Peyer's patch (tissue), 4 donors: ENCODE results near the gene PXN.

ENCODE experiments used
- CTCF ChIP-seq, 6 experiments: fragments of 450-650 bp in 4 of 6; fragments of 200-600 bp in 2 of 6; sonication (generic) in 1 of 6; IDR thresholded peaks; one replicate each; pipeline ENCODE4 v1.5.1; 2017 to 2019; ENCODE audit warnings: antibody characterized with exemption in 6 of 6, mild to moderate bottlenecking in 3 of 6, moderate library complexity in 1 of 6
- POLR2A ChIP-seq, 2 donors: fragments of 450-650 bp; IDR thresholded peaks; one replicate each; pipeline ENCODE4 v1.5.1; 2017; ENCODE audit warnings: antibody characterized with exemption in 2 of 2, mild to moderate bottlenecking in 2 of 2, moderate library complexity in 2 of 2

GRCh38 chr12:120249875-120250795 is 15.4 kb downstream of the PXN start:
- TF ChIP-seq CTCF (IDR thresholded peaks at IDR 0.05), result no peak
- no peak for TF ChIP-seq POLR2A (IDR thresholded peaks at IDR 0.05)
